ENCODE results near the gene GTF3C1.

The GTF3C1 gene

DNA sequence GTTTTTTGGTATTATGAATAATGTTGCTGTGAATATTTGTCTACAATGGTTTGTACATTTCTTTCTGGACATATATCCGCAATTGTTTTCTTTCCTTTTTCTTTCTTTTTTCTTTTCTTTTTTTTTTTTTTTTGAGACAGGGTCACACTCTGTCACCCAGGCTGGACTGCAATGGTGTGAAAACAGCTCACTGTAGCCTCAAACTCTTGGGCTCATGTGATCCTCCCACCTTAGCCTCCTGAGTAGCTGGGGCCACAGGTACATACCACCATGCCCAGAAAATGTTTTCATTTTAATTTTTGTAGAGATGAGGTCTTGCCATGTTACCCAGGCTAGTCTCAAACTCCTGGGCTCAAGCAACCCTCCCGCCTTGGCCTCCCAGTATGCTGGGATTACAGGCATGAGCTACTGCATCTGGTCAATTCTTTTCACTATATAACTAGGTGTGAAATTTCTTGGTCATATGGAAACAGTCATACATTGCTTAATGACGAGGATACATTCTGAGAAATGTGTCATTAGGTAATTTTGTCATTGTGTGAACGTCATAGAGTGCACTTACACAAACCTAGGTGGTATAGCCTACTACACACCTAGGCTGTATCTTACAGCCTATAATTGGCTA, 132.6 kb downstream of the GTF3C1 start:
- no peak for DNase-seq

DNA sequence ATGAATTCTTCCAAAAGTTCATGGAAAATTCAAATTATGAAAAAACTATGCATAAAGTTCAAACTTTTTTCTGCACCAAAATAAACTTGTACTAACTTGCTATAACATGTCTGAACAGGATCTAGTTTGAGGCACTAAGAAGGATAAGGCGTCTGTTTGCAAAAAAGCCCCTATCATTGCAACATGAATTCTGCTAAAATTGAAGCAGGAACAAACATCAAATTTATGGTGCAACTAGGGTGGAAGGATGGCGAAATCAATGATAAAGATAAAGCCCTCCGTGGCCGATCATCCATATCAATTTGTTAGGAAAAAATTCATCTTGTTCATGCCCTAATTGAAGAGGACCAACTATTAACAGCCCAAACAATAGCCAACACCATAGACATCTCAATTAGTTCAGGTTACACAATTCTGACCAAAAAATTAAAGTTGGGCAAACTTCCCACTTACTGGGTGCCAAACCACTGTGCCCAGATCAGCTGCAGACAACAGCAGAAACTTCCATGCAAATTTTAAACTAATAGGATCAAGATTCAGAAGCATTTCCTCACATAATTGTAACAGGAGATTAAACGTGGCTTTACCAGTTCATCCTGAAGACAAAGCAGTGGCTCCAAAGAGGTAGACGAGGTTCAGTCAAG, 134.8 kb downstream of the GTF3C1 start:
- DNase-seq: no peak

DNA sequence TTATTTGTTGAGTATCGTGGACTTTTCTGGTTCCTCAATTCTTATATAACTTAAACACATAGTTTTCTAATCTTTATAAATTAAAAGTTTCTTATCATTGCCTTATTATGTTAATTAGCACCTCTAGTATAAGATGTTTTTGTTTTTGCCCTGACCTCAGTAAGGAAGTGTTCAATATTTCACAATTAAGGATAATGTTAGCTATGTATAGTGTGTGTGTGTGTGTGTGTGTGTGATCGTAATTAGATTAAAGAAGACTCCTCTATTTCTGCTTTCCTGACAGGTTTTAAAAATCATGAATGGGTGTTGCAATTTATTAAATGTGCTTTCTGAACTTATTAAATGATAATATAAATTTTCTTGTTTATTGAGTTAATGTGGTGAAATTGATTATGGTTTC, 135.8 kb downstream of the GTF3C1 start:
- DNase-seq: no peak

DNA sequence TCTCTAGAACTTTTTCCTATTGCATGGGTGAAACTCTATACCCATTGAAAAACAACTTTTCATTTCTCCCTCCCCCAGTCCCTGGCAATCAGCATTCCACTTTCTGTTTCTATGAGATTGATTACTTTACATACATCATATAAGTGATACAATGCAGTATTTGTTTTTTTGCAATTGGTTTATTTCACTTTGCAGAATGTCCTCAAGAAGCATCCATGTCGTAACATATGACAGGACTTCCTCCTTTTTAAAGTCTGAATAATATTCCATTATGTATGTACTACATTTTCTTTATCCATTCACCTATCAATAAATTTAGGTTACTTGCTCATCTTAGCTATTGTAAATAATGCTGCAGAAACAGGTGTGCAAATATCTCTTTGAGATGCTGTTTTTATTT, 139.0 kb downstream of the GTF3C1 start:
- DNase-seq: no peak

Measured in hippocampal formation (tissue), 2 donors.